HEK293T (cell line): ENCODE measurements around the gene SH2D1B.

Source experiments
- CTBP1 ChIP-seq: fragments of 450-650 bp; IDR thresholded peaks from 2 replicates; pipeline ENCODE4 v1.6.1; 2016; ENCODE audit warnings: borderline replicate concordance
- ELF4 ChIP-seq: fragments of 450-650 bp; IDR thresholded peaks from 2 replicates; pipeline ENCODE4 v1.6.1; 2017; ENCODE audit warnings: antibody characterized with exemption
- FOXA1 ChIP-seq: fragments of 450-650 bp; IDR thresholded peaks from 2 replicates; pipeline ENCODE4 v1.6.1; 2016; ENCODE audit warnings: mild to moderate bottlenecking
- NFRKB ChIP-seq: fragments of 450-650 bp; IDR thresholded peaks from 2 replicates; pipeline ENCODE4 v1.6.1; 2016; ENCODE audit warnings: mild to moderate bottlenecking, moderate library complexity

DNA sequence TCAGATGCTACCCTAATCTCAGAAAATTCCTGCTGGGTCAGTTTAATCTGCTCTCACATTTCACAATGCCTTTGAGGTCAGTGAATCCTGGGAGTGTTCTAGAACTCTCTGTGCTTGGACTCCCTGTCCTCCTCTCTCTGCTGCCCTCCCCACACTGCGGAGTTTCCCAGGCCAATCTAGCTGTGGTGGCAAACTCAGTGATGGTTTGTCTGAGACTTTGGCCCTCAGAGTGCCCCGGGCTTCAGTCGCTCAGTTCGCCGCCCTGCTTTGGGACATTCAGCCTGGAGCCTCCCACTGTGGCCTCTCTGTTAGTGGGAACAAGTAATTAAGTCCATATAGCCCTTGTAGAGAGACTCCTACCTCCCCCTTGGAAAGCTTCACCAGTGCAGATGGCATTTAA is 23.3 kb downstream of the SH2D1B start:
- no peak for TF ChIP-seq FOXA1
- no peak for TF ChIP-seq NFRKB
- no peak for TF ChIP-seq CTBP1
- TF ChIP-seq ELF4, result no peak
